GM19467 (cell line): Measurements from ENCODE around the gene SNED1.
"Not testable (repeated sequence)": the region's sequence is repeated elsewhere in the genome, so short reads cannot be mapped to it uniquely, and the experiment has no call there.

ENCODE experiments used
- ATAC-seq: cut with Tn5 transposase; IDR thresholded peaks from one replicate; pipeline ENCODE4 v1.9.1; 2021; ENCODE audit warnings: mild to moderate bottlenecking, moderate library complexity; ENCODE audit not compliant: unreplicated experiment

The SNED1 gene

DNA sequence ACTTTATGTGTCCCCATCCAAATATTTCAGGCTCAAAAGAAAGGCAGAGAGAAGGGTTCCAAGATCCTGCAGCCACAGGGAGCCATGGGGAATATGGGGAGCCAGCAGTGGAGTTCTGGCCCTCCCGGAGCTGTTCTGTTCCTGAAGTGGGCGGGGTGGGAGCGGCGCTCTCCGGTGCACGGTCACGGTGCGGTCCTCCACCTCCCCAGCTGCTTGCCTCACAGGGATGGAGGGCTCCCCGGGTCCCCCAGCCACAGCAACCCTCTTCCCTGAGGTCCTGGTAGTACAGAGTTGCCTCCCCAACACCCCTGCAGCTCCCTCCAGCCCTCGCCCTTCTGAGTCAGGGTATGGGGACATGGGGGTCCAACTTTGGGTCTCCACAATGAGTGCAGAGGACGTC is 26.2 kb upstream of the SNED1 start:
- ATAC-seq: no peak

DNA sequence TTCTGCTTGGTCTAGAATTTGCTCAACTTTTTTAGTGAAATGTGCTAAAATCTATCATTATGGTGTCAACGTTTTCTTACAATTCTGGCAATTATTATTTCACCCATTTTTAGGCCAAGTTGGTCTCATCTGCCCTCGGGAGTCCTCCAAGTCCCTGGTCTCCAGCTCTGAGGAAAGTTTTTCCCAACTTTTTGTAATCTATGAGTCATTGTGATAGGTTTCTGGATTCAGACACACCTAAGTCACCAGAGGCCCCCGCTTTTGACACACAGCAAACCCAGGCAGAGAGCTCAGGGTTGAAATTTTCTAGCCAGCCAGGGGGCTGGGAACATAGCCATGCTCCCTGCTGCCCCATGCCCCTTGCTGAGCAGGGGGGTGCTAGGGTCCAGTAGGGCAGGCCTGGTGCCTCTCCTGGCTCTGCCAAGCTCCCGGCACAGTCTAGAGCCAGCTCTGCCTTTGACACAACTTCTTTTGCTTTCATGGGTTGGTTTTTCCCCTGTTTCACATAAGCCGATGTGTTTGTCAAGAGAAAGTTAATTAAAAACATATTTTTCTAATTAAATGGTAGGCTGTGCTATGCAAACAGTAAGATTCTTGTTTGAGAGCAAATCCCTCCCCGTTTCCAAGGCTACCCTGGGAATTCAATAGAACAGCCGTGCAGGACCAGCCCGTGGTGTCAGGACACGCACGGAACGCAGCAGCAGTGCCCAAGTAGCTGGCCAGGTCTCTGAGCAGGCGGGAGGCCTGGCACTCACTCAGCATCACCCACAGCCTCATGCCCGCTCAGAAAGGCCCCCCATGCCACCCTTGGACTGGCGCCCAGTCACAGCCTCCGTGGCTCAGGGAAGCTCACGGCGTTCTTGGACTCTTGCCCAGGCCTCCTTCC is 25.5 kb upstream of the SNED1 start:
- ATAC-seq: no peak

GRCh38 chr2:240974771-240975572 is 23.4 kb upstream of the SNED1 start:
- no peak for ATAC-seq

GRCh38 chr2:240975903-240976302 is 22.5 kb upstream of the SNED1 start:
- ATAC-seq: not testable (repeated sequence)

DNA sequence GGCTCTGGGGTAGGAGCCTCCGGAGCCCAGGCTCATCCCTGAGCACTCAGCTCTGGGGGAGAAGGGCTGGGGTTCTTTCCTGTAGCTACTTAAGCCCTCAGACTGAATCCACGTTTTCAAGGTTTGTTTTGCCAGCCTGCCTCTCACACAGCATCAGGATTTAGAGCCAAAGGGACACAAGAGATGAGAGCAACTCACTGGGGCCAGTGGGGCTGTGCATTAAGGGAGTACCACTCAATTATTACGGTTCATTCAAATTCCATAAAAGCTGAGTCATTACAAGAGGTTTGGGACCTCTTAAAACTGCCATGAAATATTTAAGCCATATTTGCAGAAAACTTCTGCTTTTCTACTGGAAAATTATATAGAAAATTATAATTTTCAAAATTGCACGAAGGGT is 17.1 kb upstream of the SNED1 start:
- no peak for ATAC-seq

GRCh38 chr2:240981871-240982800 is 16.3 kb upstream of the SNED1 start:
- ATAC-seq: no peak

DNA sequence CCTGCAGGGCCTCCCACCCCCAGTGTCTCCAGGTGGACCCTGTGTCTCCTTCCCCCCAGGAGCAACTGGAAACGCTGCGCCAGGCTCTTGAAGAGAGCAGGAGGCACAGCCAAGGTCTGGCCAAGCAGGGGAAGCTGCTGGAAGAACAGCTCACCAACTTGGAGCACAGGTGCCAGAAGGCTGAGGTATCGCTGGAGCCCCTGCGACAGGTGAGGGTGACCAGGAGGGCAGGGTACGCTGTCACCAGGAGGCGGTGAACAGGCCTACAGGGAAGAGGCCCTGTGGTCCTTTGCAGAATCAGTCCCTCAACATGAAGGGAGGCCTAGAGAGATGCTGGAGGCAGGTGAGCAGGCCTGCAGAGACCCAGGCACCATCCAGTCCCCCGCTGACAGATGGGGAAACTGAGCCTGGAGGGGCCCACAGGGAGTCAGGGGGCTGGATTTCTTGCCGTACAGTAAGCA is 15.6 kb upstream of the SNED1 start:
- no peak for ATAC-seq

DNA sequence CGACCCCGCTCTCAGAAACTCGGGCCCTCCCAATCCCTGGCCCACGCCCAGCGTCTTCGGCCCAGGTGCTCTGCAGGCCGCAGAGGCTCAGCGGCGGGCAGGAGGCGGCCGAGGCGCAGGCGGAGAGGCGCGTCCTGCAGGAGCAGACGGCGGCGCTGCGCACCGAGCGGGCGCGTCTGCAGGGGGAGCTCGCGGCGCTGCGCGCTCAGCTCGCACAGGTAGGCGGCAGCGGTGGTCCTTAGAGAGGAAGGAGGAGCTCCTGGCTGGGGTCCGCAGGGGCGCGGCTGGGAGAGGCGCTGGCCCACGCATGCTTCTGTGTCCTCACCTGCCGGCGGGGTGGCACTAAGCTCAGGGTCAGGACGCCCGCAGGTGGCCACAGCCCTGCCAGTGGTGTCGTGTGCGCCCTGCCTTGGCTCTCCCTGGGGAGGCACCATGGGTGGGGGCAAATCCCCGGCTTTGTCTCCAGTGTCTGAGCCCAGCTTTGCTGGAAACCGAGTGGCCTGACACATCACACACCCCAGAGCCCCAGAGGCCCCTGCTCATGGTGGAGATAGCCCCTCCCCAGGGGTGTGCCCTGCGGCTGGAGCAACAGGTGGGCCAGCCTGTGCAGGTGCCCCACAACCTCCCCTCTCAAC is 14.9 kb upstream of the SNED1 start:
- ATAC-seq: no peak

GRCh38 chr2:240983996-240984498 is 14.4 kb upstream of the SNED1 start:
- no peak for ATAC-seq

DNA sequence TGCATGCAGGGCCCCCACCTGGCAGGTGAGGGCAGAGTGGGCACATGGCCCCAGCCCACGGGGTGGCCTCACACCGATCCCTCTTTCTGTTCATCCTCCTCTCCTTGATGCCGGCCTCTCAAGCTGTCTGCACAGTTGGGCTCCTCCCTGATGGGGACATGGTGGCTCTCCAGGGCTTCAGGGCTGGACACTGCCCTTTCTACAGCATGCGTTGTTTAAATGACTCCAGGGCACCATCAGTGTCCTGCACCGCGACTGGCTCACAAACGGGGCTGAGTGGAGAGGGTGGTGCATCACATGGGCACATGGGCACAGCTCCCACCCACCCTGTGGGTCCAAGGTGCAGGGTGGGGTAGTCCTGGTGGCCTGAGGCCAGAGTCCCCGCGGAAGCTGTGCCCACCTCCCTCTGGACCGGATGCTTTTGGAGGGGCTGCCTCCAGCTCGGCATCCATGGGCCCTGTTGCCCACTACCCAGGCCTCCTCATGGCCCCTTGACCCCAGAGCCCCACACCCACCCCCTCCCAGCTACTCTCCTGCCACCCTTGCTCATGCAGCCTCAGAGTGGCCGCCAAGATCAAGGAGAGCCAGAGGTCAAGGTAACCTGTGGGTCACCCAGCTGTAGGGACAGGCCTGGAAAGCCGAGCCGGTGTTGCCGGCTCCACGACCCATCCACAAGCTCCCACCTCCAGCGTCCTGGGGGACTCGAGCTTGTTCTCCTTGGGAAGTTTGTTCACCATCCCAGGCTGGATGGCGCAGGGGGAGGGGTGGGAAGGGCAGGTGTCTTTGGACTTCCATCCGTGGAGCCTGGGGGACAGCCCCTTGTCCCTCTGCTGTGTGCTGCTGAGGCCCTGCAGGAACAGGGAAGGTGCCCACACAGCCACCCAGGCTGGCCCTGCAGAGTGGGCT is 12.3 kb upstream of the SNED1 start:
- ATAC-seq: no peak

GRCh38 chr2:240986787-240987411 is 11.5 kb upstream of the SNED1 start:
- ATAC-seq: no peak

- no peak for ATAC-seq
These were observed 10.8 kb upstream of the SNED1 start for GRCh38 chr2:240987588-240987987.

GRCh38 chr2:240988146-240988545 is 10.3 kb upstream of the SNED1 start:
- no peak for ATAC-seq

DNA sequence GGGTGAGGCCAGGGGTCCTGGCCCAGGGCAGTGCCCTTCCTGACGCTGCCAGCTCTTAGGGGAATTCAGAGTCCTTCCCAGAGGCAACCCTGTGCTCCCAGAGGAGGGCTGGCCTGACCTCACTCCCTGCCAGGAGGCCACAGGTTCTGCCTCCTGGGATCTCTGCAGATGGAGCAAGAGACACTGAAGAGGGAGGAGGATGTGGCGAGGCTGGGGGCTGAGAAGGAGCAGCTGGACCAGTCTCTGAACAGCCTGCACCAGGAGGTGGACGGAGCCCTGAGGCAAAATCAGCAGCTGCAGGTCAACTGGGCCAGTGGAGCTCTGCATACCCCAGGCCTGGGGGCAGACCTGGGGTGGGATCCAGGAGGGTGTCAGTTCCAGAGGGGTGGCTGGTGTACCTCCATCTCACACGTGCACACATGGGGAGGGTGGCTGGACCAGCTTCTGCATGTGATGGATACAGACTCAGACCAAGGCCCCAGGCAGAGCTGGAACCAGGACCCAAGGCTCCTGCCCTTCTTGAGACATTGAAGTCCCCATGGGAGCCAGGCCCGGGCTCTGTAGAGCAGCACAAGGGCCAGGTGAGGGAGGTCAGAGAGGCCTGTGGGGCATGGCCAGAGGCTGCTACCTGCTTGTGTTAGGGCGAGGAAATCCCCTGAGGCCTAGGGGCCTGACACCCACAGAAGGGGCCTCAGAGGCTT is 9.7 kb upstream of the SNED1 start:
- ATAC-seq: no peak

DNA sequence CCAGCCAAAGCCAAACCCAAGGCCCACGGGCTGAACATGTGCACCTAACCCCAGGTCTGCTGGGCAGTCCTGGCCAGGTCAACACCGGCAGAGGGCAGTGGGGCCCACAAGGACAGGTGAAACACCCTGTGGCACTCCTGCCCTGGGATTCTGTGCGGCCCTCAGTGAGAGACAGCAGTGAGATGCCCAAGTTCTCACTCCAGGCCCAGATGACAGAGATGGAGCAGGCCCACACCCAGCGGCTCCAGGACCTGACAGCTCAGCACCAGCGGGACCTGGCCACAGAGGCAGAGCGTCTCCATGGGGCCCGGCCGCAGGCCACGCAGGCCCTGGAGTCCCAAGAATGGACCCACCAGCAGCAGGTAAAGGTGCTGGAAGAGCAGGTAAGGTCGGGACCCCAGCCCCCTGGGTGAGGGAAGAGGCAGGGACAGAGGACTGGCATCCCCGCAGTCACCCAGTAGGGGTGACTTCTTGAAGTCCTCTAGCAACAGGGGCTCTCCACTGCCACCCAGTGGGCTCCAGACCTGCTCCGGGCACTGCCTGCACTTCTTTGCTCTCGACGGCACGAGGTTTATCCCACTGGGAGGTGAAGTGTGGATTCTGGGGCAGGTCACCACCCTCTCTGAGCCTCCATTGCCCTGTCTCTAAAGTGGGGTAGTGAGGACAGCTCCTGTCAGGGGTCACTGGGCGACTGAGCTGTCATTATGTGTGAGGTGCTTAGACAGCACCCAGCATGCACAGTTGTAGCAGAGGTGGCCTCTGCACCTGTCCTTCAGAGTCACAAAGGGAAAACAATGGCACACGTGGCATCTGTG is 8.8 kb upstream of the SNED1 start:
- no peak for ATAC-seq

DNA sequence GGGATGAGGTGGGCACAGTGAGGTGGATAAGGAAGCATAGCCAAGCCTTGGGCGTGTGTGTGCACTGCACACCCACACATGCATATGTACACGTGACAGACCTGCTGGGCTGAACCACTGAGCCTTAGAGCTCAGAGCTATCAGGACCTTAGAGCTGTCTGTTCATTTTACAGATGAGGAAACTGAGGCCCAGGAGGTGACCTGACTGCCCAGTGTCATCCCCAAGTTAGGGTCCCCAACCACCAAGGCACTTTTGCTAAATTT is 8.2 kb upstream of the SNED1 start:
- no peak for ATAC-seq

GRCh38 chr2:240990726-240991377 is 7.6 kb upstream of the SNED1 start:
- no peak for ATAC-seq
